NK-92 (cell line): ENCODE data around the gene LRRC8C.

Source experiments
- DNase-seq: peaks from one replicate; lab custom pipeline; 2025; ENCODE audit not compliant: unreplicated experiment; lab: John Stamatoyannopoulos, UW

LRRC8C gene

DNA sequence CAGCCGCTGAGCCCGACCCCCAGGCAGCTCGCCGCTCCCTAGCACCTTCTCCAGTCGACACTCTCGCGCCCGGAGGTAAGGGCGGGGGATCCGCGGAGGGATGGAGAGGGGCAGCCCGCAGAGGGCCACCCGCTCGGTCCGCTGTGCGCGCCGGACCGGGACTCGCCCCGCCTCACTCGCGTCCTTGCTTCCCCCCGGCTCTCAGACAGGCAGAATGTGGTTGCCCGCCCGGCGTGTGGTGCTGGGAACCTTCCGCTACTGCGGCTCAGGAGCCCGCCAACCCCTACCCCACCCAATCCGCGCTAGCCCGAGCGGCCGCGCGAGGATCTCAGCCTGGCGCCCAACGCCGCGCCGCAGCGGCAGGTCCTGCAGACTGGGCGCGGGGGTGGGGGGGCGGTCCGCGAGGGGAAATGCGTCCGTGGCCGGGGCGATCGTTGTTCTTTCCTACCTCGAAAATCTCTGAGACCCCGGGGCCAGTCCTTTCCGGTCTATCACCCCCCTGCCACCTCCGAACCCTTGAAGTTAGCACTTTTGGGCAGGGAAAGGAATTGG is 404 bp downstream of the LRRC8C start:
- DNase-seq: no peak

GRCh38 chr1:89633800-89634625 is 1.1 kb downstream of the LRRC8C start:
- DNase-seq: no peak

DNA sequence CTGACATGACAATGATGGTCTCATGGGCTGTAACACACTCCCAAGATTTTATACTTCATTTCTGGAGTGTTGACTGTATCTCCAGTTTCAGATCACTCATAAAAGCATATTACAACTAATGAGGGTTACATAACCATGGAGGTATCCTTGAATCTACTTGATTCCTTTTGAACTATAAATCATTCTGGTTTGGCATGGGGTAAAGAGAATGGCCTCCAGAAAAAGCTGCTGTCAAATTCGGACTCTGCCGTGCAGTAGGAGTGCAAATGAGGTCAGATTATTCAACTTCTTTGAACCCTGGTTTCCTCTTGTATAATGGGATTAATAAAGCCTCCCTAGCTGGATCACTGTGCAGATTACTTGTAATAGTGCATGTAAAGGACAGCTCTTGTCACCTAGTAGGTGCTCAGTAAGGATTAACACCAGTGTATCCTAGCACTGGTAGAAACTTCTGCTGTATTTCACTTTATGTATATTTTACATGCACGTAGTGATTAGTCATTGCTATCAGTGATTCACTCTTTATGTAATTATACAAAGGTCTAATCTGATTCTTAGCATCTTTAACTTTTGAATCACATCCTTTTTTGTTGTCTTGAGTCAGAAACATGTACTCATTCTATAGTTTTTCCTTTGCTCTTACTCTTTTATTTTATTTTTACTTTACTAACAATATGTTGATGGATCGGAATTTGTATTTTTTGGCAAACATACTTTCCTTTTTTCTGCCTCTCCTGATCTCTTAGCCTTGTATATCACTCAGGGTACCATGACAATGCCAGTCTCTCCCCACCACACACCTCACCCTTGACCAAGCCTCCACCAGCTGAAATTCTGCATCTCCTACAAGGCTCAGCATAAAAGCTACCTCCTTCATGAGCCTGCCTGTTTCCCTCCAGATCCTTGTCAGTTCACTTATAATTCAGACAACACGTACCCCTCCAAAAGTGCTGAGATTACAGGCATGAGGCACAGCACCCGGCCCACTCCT is 3.2 kb downstream of the LRRC8C start:
- no peak for DNase-seq

GRCh38 chr1:89637496-89637895 is 4.6 kb downstream of the LRRC8C start:
- DNase-seq: no peak

- no peak for DNase-seq
Measured at GRCh38 chr1:89640440-89640839, 7.5 kb downstream of the LRRC8C start.

DNA sequence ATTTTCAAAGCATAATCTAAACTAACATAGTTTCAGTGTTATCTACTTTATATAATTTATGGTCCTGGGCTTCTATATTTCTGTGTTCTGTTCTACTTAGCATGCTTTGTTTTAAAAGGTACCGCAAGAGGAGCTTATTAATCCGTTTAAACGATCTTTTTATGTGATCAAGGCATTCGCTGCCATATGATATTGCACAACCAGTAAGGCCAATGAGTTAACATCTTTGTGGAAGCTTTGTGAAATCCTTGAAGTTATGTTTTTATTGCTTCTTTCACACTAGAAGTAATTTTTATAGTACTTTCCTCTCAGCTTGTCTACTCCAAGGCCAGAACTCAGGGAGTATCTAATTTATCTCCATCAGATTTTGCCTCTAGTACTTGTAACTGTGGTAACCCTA is 8.9 kb downstream of the LRRC8C start:
- DNase-seq: no peak

DNA sequence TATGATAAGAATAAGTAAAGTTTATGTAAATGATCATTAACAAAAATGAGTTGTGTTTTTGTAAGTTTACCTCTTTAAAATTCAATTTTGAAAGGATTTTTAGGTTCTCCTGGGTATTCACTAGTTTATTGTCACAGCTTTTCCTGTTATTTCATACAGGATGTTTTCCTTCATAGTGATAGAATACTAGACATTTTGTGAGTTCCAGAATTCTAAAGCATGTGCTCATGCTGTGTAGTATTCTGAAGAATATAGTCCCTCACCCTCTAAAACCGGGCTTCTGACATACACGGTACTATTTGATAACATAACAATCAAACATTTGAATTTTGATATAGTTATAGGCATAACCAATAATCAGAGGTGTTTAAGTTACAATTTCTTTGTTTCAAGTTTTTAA is 10.7 kb downstream of the LRRC8C start:
- no peak for DNase-seq

DNA sequence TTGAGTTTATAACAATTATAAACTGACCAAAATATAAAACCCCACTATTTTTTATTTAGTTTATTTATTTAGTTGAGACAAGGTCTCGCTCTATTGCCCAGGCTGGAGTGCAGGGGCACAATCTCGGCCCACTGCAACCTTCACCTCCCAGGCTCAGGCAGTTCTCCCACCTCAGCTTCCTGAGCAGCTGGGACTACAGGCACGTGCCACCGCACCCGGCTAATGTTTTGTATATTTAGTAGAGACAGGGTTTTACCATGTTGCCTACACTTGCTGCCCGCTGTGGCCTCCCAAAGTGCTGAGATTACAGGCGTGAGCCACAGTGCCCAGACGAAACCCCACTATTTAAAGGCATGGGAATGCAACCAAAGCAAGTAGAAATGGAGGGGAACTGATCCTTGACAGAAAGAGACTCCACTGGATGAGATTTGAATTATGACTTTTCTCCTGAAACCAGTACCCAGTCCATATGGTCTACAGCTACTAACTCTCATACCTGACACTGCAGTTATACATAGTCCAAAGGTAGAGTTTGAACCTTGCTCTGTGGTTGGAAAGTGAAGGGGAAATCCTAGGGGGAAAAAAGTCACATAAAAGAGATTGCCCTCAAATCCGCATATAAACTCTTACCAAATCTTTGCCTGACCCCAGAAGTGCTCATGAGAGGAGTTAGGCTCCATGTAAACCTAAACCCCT is 11.3 kb downstream of the LRRC8C start:
- DNase-seq: no peak

DNA sequence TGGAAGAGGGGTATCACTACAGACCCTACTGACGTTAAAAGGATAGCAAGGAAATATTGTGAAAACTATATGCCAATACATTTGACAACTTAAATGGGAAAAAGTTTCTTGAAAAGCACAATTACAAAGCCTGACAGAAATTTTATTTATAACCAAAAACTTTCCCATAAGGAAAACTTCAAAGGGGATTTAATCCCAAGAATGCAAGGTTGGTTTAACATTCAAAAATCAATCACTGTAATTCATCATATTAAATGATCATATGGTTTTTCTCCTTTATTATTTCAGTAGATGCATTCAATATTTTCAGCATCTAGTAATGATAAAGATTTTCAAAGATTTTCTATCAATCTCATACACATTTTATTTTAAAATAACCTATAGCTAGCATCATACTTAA is 13.3 kb downstream of the LRRC8C start:
- DNase-seq: no peak

GRCh38 chr1:89649783-89650182 is 16.9 kb downstream of the LRRC8C start:
- no peak for DNase-seq

- DNase-seq: no peak
Measured at GRCh38 chr1:89652373-89652772, 19.5 kb downstream of the LRRC8C start.

- no peak for DNase-seq
Measured at GRCh38 chr1:89657886-89658285, 25.0 kb downstream of the LRRC8C start.

DNA sequence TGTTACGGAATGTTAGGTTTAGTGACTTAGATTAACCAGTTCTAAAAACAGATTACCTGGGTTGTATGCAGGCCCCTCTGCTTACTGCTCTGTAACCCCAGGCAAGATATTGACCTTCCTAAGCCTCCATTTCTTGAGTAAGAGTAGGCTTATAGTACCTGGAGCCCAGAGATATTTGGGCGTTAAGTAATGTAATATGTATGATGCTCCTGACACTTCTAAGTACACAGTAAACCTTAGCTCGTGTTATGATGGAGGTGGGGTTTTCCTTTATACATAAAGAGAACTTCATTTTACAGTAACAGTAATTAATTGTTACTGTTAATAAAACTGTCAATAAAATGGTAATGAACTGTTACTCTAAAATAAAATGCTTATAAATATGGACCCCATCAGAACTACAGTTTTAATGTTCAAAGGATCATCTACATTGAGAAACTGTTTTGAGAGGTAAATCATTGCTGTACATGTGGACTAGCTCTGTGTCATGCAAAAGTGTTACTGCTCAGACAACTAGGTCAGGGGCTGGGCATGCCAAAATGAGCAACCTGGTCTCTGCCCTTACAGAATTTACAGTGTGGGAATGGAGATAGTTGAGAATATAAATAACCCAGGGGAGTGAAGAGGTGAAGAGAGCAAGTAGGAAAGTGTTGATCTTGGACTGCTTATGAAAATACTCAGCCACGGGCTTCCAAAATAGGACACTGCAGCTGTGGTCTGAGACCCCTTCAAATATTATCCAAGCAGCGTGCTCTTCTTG is 26.6 kb downstream of the LRRC8C start:
- DNase-seq: no peak

DNA sequence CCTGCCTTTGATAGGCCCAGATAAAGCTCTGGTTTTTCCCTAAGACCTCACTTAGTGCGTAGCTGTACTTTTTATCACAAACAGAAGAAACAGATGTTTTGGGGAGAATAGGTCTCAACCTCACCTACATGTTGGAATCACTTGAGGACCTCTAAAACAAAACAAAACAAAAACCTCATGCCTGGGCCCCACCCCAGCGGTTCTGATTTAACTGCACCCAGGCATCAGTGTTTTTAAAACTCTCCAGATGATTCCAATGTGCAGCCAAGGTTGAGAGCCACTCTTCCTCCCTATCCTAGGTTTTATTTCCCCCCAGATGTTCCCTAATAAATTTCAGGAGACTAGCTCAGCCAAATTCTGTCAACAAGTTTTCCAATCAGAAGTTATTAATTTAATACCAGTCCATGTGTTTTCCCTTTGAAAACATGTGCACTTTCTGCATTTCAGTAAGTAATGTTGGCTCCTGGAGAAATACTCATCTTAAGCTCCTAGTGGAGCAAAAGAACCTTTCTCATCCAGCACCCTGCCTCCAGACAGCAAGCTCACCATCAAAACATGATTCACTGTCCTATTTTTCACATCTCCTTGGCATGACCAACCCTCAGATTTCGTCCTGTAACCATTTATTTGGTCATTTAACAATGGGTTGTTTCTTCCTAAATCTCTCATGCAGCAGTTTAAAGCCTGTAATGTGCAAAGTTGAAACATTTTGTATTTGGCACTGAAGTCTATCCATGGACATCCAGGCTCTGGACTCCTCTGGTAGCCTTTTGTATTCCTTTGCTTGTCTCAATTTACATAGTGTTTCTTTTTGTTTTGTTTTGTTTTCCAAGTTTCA is 27.5 kb downstream of the LRRC8C start:
- no peak for DNase-seq

DNA sequence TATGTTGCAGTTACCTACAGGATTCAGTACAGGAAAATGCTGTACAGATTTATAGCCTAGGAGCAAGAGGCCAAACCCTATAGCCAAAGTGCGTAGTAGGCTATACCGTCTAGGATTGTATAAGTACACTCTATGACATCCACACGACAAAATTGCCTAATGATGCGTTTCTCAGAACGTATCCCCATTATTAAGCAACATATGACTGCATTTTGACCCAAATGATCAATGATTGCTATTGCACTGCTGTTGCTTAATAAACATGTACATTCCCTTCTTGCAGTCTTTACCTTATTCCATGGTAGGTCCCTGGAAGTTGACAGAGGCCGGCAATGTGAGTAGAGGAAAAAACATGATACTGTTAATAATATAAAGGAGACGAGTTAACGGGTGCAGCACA is 33.0 kb downstream of the LRRC8C start:
- DNase-seq: no peak

GRCh38 chr1:89666640-89667039 is 33.7 kb downstream of the LRRC8C start:
- no peak for DNase-seq

DNA sequence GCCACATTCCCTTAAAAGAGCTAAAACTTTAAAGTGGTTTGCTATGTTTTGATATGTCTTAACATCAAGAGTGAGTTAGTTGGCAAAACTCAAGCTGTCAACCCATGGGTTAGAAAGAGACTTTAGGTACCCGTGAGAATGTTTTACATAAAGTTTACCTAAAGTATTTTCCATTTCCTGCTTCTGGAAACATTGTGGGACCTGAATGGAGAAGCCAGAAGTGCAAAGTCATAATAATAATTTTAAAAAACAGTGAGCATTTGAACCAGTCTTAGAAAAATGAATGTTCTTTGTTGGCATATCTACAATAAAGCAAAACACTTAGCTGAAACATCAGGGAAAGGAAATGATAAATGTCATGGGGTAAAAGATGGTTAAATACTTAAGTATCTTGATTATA is 34.8 kb downstream of the LRRC8C start:
- DNase-seq: no peak

- no peak for DNase-seq
Measured at GRCh38 chr1:89668961-89669360, 36.0 kb downstream of the LRRC8C start.

- no peak for DNase-seq
Measured at GRCh38 chr1:89669441-89669840, 36.5 kb downstream of the LRRC8C start.
